H1 (cell line): ENCODE data around the gene CD96. TPM values are rescaled to one million over a fixed set of nuclear protein-coding genes. Genes with fewer than 3 reads are reported as not detected.

Source experiments
- CTCF ChIA-PET: fragments of 300-600 bp; sonication (Branson Sonifier 250); formaldehyde crosslinking; loops from one replicate; lab custom pipeline; 2021; ENCODE audit not compliant: partially characterized antibody; lab: Charles Lee
- POLR2A ChIA-PET: fragments of 300-600 bp; sonication (Branson Sonifier 250); formaldehyde crosslinking; loops from one replicate; lab custom pipeline; 2021; ENCODE audit warnings: inconsistent platforms; ENCODE audit not compliant: partially characterized antibody; lab: Charles Lee
- DNase-seq, 2 experiments: peaks; one replicate each; pipeline versions ENCODE4 v3.0.0 to v3.0.0-alpha.2; 2010 to 2022; ENCODE audit warnings: low spot score in 2 of 2, low read depth in 1 of 2, mixed read lengths in 1 of 2
- FAIRE-seq: peaks from 2 replicates; lab custom pipeline; 2011; peaks lifted over from hg19 to GRCh38; lab: Jason Lieb, UNC
- H2AFZ ChIP-seq: 2 replicates; pipeline ENCODE4 v1.8.1; 2012; ENCODE audit warnings: low read length, inconsistent platforms
- H2AK5ac ChIP-seq: 2 replicates; pipeline ENCODE4 v1.6.1; 2013; ENCODE audit warnings: low read depth, low read length
- H2BK120ac ChIP-seq: replicated peaks from 2 replicates; pipeline ENCODE3; 2013; ENCODE audit warnings: low read depth, low read length, inconsistent platforms
- H2BK12ac ChIP-seq: 2 replicates; pipeline ENCODE4 v1.6.1; 2013; ENCODE audit warnings: low read depth, low read length
- H2BK15ac ChIP-seq: 2 replicates; pipeline ENCODE4 v1.6.1; 2013; ENCODE audit warnings: low read length
- H2BK20ac ChIP-seq: 2 replicates; pipeline ENCODE4 v1.6.1; 2013; ENCODE audit warnings: low read length
- H2BK5ac ChIP-seq: 2 replicates; pipeline ENCODE4 v1.6.1; 2013; ENCODE audit warnings: low read depth, low read length
- H3K14ac ChIP-seq: 2 replicates; pipeline ENCODE4 v1.6.1; 2013; ENCODE audit warnings: inconsistent platforms; ENCODE audit not compliant: insufficient read length
- H3K18ac ChIP-seq: 2 replicates; pipeline ENCODE4 v1.6.1; 2013; ENCODE audit warnings: low read length; ENCODE audit errors: extremely low read depth
- H3K23ac ChIP-seq: 2 replicates; pipeline ENCODE4 v1.6.1; 2013; ENCODE audit warnings: inconsistent platforms; ENCODE audit not compliant: insufficient read length
- H3K23me2 ChIP-seq: 2 replicates; pipeline ENCODE4 v1.6.1; 2013; ENCODE audit warnings: low read depth, low read length
- H3K27ac ChIP-seq: 2 replicates; pipeline ENCODE4 v1.6.1; 2011; ENCODE audit warnings: low read depth, low read length, inconsistent platforms
- H3K27me3 ChIP-seq, 4 experiments: replicated peaks in 1 of 4; 1 replicate in 1 of 4; 2 replicates in 3 of 4; pipeline versions ENCODE4 v1.6.1 to v1.8.1; 2011 to 2013; ENCODE audit warnings: low read length in 3 of 4, mild to moderate bottlenecking in 3 of 4, inconsistent platforms in 2 of 4, mixed read lengths in 2 of 4, moderate library complexity in 1 of 4; ENCODE audit not compliant: control insufficient read depth in 3 of 4, insufficient read depth in 3 of 4; ENCODE audit errors: extremely low read depth in 1 of 4
- H3K36me3 ChIP-seq, 4 experiments: 2 replicates each; pipeline versions ENCODE4 v1.6.1 to v1.8.1; 2011 to 2013; ENCODE audit warnings: mild to moderate bottlenecking in 4 of 4, low read length in 3 of 4, moderate library complexity in 2 of 4, control low read depth in 1 of 4, inconsistent platforms in 1 of 4; ENCODE audit not compliant: insufficient read depth in 4 of 4, control insufficient read depth in 2 of 4
- H3K4ac ChIP-seq: replicated peaks from 2 replicates; pipeline ENCODE3; 2013; ENCODE audit warnings: low read length, low read depth, mixed read lengths, inconsistent platforms; ENCODE audit not compliant: insufficient read length
- H3K4me1 ChIP-seq, 4 experiments: replicated peaks in 1 of 4; 1 replicate in 1 of 4; 2 replicates in 3 of 4; pipeline versions ENCODE4 v1.6.1 to v1.8.1; 2011 to 2013; ENCODE audit warnings: low read length in 3 of 4, inconsistent platforms in 2 of 4, mixed read lengths in 1 of 4; ENCODE audit not compliant: insufficient read depth in 4 of 4, control insufficient read depth in 3 of 4
- H3K4me2 ChIP-seq, 2 experiments: 2 replicates each; pipeline versions ENCODE4 v1.6.1 to v1.8.1; 2011 to 2013; ENCODE audit warnings: low read depth in 2 of 2, low read length in 2 of 2, control low read depth in 1 of 2, inconsistent platforms in 1 of 2, mild to moderate bottlenecking in 1 of 2; ENCODE audit not compliant: insufficient read depth in 1 of 2
- H3K4me3 ChIP-seq, 4 experiments: fragments of 200-600, 300-600 bp in 1 of 4; sonication (generic), shearing (Covaris generic), sonication (Bioruptor Twin) in 1 of 4; 2 replicates each; pipeline versions ENCODE4 v1.5.1 to v1.8.1; 2011 to 2016; ENCODE audit warnings: low read length in 4 of 4, low read depth in 3 of 4, control low read depth in 2 of 4, inconsistent platforms in 2 of 4, mild to moderate bottlenecking in 2 of 4, mixed read lengths in 1 of 4, moderate library complexity in 1 of 4; ENCODE audit not compliant: insufficient read depth in 2 of 4; ENCODE audit errors: extremely low read depth in 1 of 4
- H3K56ac ChIP-seq: replicated peaks from 2 replicates; pipeline ENCODE3; 2013; ENCODE audit warnings: low read depth, mild to moderate bottlenecking, mixed read lengths, low read length, inconsistent platforms; ENCODE audit not compliant: insufficient read length
- H3K79me1 ChIP-seq: 2 replicates; pipeline ENCODE4 v1.6.1; 2013; ENCODE audit warnings: low read depth, low read length, control low read depth
- H3K79me2 ChIP-seq, 2 experiments: 2 replicates each; pipeline versions ENCODE4 v1.6.1 to v1.8.1; 2012 to 2013; ENCODE audit warnings: low read length in 2 of 2, mild to moderate bottlenecking in 2 of 2, inconsistent platforms in 1 of 2; ENCODE audit not compliant: insufficient read depth in 2 of 2, control insufficient read depth in 1 of 2
- H3K9ac ChIP-seq, 4 experiments: replicated peaks in 1 of 4; 1 replicate in 1 of 4; 2 replicates in 3 of 4; pipeline versions ENCODE4 v1.6.1 to v1.8.1; 2011 to 2013; ENCODE audit warnings: low read depth in 3 of 4, low read length in 3 of 4, control low read depth in 2 of 4, mild to moderate bottlenecking in 2 of 4, moderate library complexity in 2 of 4, inconsistent platforms in 1 of 4; ENCODE audit errors: extremely low read depth in 1 of 4
- H3K9me3 ChIP-seq, 2 experiments: 2 replicates each; pipeline versions ENCODE4 v1.6.1 to v1.8.1; 2012 to 2013; ENCODE audit warnings: mild to moderate bottlenecking in 2 of 2, moderate library complexity in 2 of 2, control low read depth in 1 of 2, inconsistent platforms in 1 of 2, low read depth in 1 of 2, low read length in 1 of 2, mixed read lengths in 1 of 2; ENCODE audit not compliant: insufficient read depth in 2 of 2
- H4K20me1 ChIP-seq, 2 experiments: replicated peaks in 1 of 2; 2 replicates each; pipeline versions ENCODE3 to v1.8.1; 2011 to 2013; ENCODE audit warnings: inconsistent platforms in 2 of 2, low read length in 2 of 2, mild to moderate bottlenecking in 1 of 2; ENCODE audit not compliant: insufficient read depth in 2 of 2, control insufficient read depth in 1 of 2
- H4K5ac ChIP-seq: 2 replicates; pipeline ENCODE4 v1.6.1; 2013; ENCODE audit warnings: low read length, low read depth, mixed read lengths, inconsistent platforms; ENCODE audit not compliant: insufficient read length
- H4K8ac ChIP-seq: 2 replicates; pipeline ENCODE4 v1.8.0; 2013; ENCODE audit warnings: mild to moderate bottlenecking, moderate library complexity, low read length, inconsistent platforms; ENCODE audit not compliant: insufficient read depth; ENCODE audit errors: extremely low read depth
- H4K91ac ChIP-seq: replicated peaks from 2 replicates; pipeline ENCODE3; 2013; ENCODE audit warnings: low read length, mixed read lengths, inconsistent platforms; ENCODE audit not compliant: insufficient read length
- CBX8 ChIP-seq: fragments of 300-800, 300-1000 bp; sonication (generic); IDR thresholded peaks from 2 replicates; pipeline ENCODE4 v1.7.1; 2016; ENCODE audit warnings: low read depth, low read length, borderline replicate concordance
- CEBPB ChIP-seq: IDR thresholded peaks from 2 replicates; pipeline ENCODE4 v1.6.1; 2012; ENCODE audit warnings: low read depth, low read length
- CREB1 ChIP-seq: IDR thresholded peaks from 2 replicates; pipeline ENCODE4 v1.6.1; 2012; ENCODE audit warnings: inconsistent platforms
- PHF8 ChIP-seq: fragments of 200-600 bp; sonication (generic); conservative IDR thresholded peaks from 2 replicates; pipeline ENCODE4 v1.7.1; 2012; ENCODE audit warnings: low read depth, mild to moderate bottlenecking, inconsistent platforms, low read length, moderate library complexity
- SIRT6 ChIP-seq: IDR thresholded peaks from one replicate; pipeline ENCODE4 v1.7.1; 2012; ENCODE audit warnings: low read length, inconsistent platforms
- SP1 ChIP-seq: IDR thresholded peaks from 2 replicates; pipeline ENCODE4 v1.6.1; 2011; ENCODE audit warnings: low read depth, low read length
- SRF ChIP-seq: IDR thresholded peaks from 2 replicates; pipeline ENCODE4 v1.6.1; 2011; ENCODE audit warnings: mild to moderate bottlenecking, low read depth, low read length, moderate library complexity
- TEAD4 ChIP-seq: IDR thresholded peaks from 2 replicates; pipeline ENCODE4 v1.6.1; 2012; ENCODE audit warnings: low read depth, low read length, inconsistent platforms, mixed read lengths
- WGBS, 2 experiments: shearing (Covaris generic) in 1 of 2; methylation state at CpG; one replicate each; pipeline versions ENCODE4 v1.1.6 to v1.1.7; 2013 to 2015; ENCODE audit warnings: low lambda C conversion rate in 2 of 2, mixed read lengths in 2 of 2, inconsistent platforms in 1 of 2, low coverage in 1 of 2, missing lambda C conversion rate in 1 of 2; ENCODE audit not compliant: insufficient replicate concordance in 2 of 2, insufficient coverage in 1 of 2, insufficient read length in 1 of 2; ENCODE audit errors: extremely low coverage in 1 of 2, missing lambda C conversion rate in 1 of 2; 5-methylcytosine and 5-hydroxymethylcytosine counted together
- polyA plus RNA-seq, 7 experiments: library from polyadenylated mRNA; depleted of rRNA in 3 of 7; stranded (reverse) in 5 of 7; unstranded in 2 of 7; fragments of >200 nt in 5 of 7; fragments of 200-250 nt in 2 of 7; gene quantifications; 1 replicate in 5 of 7; 2 replicates in 1 of 7; 4 replicates in 1 of 7; pipeline versions ENCODE4 v1.2.1 to v1.2.3, GENCODE V29; 2011 to 2013; ENCODE audit warnings: missing spikeins in 2 of 7, mixed read lengths in 2 of 7
- total RNA-seq: library from RNA; stranded (reverse); fragmentation: NEBNext Ultra II Directional; extraction: Animal tissue kit (Norgen Biotek cat#: 25700); gene quantifications from 2 replicates; pipeline ENCODE4 v1.2.1, GENCODE V29; 2021
- TF ChIP-seq, protein P1 (sequence below): IDR thresholded peaks from 2 replicates; pipeline ENCODE4 v1.6.1; 2012; ENCODE audit warnings: inconsistent platforms
- TF ChIP-seq, protein P2 (sequence below), 3 experiments: IDR thresholded peaks; 1 replicate in 2 of 3; 2 replicates in 1 of 3; pipeline versions ENCODE4 v1.5.1 to v1.6.1; 2011; ENCODE audit warnings: low read length in 3 of 3, mild to moderate bottlenecking in 3 of 3, inconsistent platforms in 2 of 3, low read depth in 1 of 3, moderate library complexity in 1 of 3; ENCODE audit not compliant: insufficient read depth in 1 of 3; ENCODE audit errors: control extremely low read depth in 1 of 3

CD96 gene
- total and polyA plus RNA-seq, 2 of the 8 experiments (the other 6 are each of a cell fraction or from before 2014, with no cell fraction given) = not detected

DNA sequence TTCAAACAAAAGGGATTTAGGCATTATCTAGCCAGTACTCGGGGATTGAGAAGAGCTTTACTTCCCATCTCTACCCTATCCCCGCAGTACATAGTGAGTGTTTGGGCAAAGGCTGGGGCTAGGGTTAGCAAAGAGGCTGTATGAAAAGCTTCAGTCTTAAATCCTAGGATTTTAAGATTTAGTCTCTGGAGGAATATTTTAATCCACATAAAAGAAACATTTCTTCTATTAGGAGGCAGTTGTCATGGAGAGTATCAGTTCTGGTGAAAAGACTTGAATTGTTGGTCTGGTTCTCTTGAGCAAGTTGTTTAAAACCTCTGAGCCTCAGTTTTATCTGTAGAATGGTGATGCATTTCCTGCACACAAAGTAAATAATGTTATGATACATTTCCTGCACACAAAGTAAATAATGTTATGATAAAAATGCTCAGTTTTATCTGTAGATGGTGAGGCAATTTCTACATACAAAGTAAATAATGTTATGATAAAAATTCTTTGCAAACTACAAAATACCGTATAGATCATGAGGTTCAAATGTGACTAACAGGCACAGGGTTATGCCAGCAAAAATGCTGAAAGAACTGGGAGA is 107.1 kb downstream of the CD96 start:
- H3K56ac ChIP-seq = no peak overlapping the region
- H2AK5ac ChIP-seq = no peak overlapping the region
- ChIA-PET POLR2A (no interaction called here), CTCF (interaction anchor here (0.5 to 1.5 kb wide), 2 partner anchors 27 to 1333 kb away, joined by 3 to 5 read pairs; no protein-coding TSS in a partner anchor)
- no peaks in the 10 kb centered on the region for H3K9me3 ChIP-seq
- H2BK120ac ChIP-seq = no peak overlapping the region
- H3K4me3 ChIP-seq = no peak overlapping the region
- peaks cover 0 to 9% (median 3%) of the 10 kb centered on the region in 4 experiments; a peak in 2 of 7 replicates for H3K4me1 ChIP-seq
- H3K23ac ChIP-seq = no peak overlapping the region
- no peak overlapping the region for H2BK12ac ChIP-seq
- H3K36me3 ChIP-seq = no peaks in the 10 kb centered on the region
- FAIRE-seq (no peak), DNase-seq (no peak)
- H4K8ac ChIP-seq = no peak overlapping the region
- H3K9ac ChIP-seq = no peak overlapping the region
- no peak overlapping the region for H4K91ac ChIP-seq
- H4K20me1 ChIP-seq = no peaks in the 10 kb centered on the region
- H3K4me2 ChIP-seq = no peak overlapping the region
- no peak overlapping the region for H2BK20ac ChIP-seq
- no peak overlapping the region for H4K5ac ChIP-seq
- no peak overlapping the region for H2BK15ac ChIP-seq
- no peak overlapping the region for H3K4ac ChIP-seq
- H2AFZ ChIP-seq = no peak overlapping the region
- no peaks in the 10 kb centered on the region for H3K79me1 ChIP-seq
- no peaks in the 10 kb centered on the region for H3K27me3 ChIP-seq
- H3K79me2 ChIP-seq = no peaks in the 10 kb centered on the region
- H2BK5ac ChIP-seq = no peak overlapping the region
- TF ChIP-seq CREB1 (no peak), PHF8 (no peak), CBX8 (no peak), SRF (no peak), TEAD4 (no peak), SIRT6 (no peak), SP1 (no peak), CEBPB (no peak)
- TF ChIP-seq, protein P1, sequence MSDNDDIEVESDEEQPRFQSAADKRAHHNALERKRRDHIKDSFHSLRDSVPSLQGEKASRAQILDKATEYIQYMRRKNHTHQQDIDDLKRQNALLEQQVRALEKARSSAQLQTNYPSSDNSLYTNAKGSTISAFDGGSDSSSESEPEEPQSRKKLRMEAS = no peak
- TF ChIP-seq, protein P2, sequence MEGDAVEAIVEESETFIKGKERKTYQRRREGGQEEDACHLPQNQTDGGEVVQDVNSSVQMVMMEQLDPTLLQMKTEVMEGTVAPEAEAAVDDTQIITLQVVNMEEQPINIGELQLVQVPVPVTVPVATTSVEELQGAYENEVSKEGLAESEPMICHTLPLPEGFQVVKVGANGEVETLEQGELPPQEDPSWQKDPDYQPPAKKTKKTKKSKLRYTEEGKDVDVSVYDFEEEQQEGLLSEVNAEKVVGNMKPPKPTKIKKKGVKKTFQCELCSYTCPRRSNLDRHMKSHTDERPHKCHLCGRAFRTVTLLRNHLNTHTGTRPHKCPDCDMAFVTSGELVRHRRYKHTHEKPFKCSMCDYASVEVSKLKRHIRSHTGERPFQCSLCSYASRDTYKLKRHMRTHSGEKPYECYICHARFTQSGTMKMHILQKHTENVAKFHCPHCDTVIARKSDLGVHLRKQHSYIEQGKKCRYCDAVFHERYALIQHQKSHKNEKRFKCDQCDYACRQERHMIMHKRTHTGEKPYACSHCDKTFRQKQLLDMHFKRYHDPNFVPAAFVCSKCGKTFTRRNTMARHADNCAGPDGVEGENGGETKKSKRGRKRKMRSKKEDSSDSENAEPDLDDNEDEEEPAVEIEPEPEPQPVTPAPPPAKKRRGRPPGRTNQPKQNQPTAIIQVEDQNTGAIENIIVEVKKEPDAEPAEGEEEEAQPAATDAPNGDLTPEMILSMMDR (IDR thresholded peaks at IDR 0.05; ENCODE audit: control extremely low read depth in 1 of 3, insufficient read depth in 1 of 3, low read depth in 1 of 3, low read length in 3 of 3) = no peak
- H3K18ac ChIP-seq = no peak overlapping the region
- no peak overlapping the region for H3K27ac ChIP-seq
- 80% methylated on average over 3 of the region's 3 CpGs; no CpG with 5 or more reads in 1 of the 2 experiments for WGBS, 2 experiments
- H3K23me2 ChIP-seq = no peaks in the 10 kb centered on the region
- no peak overlapping the region for H3K14ac ChIP-seq
